ELR (cell line): Measurements from ENCODE around the gene SGO1.
A peak's percentile ranks its signal among the peaks of the same experiment; 100 is the strongest.
"Not testable (repeated sequence)": the region's sequence is repeated elsewhere in the genome, so short reads cannot be mapped to it uniquely, and the experiment has no call there.

ENCODE experiments used
- DNase-seq: peaks from one replicate; pipeline ENCODE4 v3.0.0-alpha.2; 2015; ENCODE audit warnings: low read depth

SGO1 gene

DNA sequence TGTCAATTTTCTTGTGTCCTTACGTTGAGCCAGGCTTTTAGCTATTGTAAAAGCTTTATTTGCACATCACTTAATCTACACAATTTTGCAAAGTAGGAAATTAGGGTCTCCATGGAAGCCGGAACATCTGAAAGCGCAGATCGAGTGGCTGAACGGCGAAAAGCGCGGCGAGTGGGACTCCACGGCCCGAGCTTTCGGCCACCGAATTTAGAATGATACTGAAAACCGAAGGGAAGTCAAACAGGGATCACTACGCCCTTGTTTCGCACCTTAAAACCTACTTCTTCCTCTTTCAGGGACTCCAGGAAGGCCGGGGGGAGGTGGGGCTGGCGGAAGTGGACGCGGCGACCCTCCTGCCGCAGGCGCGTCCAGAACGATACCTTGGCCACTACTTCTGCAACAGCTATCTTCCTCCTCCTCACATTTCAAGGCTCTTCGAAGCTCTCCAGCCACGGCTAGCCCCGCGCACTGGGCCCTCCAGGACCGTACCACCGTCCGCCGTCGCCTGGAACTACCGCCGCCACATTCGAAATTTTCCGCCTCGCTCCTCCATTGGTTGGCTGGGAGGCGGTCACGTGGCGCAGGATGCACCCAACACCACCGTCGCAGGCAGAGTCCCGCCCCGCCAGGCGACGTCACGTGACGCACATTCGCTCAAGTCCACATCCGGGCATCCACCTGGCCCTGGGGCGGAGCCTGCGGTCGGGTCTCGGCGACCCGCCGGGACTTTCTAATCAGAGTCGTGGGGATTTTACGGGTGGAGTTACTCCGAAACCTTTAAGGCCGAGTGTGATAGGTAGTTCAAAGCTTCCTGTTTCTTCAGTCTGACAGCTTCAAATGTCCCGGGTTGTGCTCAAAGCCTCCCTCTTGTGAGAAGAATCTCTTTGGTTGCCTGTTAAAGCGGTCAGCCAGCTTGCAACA lies at the start of gene SGO1:
Gene SGO1, minus strand, starts transcription at position 528 of the 921 bp plus-strand sequence. CDS start 2,179 bp downstream, outside the sequence.
- peak; percentile 96 for DNase-seq

DNA sequence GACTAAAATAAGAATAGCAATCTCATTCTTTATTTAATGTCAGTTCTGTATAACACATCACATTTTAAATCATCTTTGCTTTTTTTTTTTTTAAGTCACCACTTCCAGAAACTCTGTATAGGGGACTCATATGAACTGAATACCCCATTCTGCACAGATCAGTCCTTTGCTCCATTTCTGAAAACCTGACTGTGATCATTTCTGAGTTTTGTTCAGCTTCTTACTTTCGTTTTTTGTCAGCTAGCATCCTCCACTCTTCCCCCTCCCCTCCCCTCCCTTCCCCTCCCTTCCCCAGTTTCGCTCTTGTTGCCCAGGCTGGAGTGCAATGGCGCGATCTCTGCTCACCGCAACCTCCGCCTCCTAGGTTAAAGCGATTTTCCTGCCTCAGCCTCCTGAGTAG lies 49.8 kb upstream of the SGO1 start:
- no peak for DNase-seq

DNA sequence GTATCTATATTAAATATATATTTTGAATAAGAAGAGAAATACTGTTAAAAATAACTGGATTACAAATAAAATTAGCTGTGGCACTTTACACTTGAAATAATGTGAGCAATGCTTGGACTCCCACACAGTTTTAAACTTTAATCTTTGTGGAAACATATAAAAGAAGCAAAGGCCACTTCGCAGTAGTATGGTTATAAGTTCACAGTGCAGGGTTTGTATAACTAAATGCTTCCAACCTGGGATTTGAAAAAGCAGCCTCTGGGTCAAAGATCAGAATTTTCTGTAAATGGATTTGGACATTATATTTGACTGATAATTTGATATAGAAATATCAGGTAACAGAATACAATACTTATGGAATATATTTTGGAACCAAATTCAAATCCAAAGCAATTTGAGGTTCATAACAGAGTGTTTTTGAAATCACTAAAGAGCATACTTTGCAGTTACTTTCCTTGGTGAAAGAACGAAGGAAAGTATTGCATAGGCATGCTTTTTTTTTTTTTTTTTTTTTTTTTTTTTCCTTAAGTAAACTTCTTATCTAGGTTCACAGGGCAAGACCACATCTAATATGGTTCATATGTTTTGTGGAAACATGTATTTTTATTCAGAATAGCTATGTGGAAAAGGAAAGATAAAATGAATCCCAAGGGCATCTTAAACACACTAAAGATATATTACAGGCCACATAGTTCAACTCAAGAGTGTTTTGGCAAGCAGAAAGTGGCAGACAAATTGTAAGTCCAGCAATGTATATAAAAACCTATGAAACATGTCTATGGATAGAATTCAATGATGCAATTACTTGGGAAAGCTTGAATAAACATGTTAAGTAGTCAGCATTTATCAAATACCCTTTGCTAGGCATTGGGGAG lies 47.1 kb upstream of the SGO1 start:
- no peak for DNase-seq

DNA sequence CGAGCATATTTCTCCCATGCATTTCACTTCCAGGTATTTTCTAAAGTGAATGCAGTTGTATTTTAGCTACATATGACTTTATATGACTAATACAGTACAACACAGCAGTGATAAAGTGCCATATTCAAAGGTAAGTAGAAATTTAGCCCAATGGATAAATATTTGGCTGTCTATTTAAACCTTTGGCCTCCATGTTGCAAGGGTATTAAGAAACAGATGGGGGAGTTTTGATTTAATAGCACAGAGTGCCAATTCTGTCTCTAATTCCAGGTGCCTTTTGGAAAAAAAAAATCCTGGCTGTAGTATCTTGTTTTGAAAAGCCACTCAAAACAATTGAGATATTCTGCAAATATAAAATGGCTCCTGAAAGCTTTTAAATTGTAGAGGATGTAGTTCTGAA lies 44.9 kb upstream of the SGO1 start:
- no peak for DNase-seq

DNA sequence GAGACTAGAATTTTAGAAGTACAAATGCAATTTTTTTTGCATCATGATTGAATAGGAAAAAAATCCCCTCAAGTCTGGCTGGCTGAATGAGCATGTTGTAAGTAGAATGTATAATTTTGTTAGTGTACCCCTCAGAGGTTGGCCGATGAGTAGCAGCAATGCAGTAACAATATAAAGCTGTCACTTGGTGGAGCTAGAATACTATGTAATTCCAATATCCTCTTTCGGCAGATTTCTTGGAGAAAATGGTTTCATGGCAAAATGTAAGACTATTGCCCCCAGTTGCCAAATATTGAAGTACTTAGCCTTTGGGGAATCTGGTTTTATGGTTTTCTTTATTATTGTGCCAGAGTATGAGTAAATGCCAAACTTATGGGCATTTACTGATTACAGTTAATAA lies 39.8 kb upstream of the SGO1 start:
- DNase-seq: peak; percentile 48

DNA sequence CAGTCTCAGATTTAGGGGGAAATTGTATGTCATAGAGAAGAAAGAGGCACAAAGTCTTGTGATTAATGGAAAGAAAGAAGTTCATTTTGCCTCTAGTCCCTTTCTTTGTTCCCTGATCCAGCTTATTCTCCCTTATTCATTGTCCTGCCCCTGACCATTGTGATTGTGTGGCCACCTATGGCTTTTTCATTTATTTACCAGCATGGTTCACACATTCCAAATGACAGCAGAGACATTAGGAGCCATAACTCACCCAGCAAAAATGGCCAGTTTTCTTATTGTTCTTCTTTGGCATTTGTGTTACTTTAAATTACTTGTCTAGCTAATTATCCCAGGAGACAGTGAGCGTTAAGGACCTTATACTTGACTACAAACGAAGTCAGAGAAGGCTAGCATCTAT lies 36.3 kb upstream of the SGO1 start:
- DNase-seq: no peak

DNA sequence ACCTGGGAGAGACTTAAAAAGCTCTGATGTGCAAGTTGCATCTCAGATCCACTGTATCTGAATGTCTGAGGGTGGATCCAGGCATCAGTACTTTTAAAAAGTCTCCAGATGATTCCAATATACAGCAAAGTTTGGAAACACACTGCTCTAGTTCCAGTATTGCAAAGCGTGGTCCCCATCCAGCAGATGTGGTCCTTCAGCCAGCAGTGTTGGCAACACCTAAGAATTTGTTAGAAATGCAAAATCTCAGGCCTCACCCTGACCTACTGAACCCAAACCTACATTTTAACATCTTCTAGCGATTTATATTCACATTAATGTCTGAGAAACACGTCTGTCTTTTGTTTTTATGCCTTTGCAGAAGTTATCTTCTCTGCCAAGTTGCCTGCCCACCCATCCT lies 32.2 kb upstream of the SGO1 start:
- no peak for DNase-seq

DNA sequence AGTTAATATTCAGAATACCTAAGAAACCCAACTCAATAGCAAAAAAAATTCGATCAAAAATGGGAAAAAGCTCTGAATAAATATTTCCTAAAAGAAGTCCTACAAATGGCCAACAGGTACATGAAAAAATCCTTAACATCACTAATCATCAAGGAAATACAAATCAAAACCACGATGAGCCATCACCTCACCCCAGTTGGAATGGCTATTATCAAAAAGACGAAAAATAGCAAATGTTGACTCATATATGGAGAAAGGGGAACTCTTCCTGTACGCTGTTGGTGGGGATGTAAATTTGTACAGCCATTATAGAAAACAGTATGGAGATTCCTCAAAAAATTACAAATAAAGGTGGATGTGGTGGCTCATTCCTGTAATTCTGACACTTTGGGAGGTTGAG lies 29.6 kb upstream of the SGO1 start:
- DNase-seq: no peak

DNA sequence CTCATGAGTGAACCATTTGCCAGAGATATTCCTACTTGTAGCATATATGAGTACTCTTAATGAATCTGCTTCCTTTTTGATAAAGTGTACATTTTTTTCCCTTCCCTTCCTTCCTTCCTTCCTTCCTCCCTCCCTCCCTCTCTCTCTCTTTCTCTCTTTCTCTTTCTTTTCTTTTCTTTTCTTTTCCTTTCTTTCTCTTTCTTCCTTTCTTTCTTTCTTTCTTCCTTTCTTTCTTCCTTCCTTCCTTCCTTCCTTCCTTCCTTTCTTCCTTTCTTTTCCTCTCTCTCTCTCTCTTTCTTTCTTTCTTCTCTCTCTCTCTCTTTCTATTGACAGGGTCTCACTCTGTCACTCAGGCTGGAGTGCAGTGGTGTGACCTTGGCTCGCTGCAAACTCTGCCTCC lies 27.5 kb upstream of the SGO1 start:
- DNase-seq: not testable (repeated sequence)

DNA sequence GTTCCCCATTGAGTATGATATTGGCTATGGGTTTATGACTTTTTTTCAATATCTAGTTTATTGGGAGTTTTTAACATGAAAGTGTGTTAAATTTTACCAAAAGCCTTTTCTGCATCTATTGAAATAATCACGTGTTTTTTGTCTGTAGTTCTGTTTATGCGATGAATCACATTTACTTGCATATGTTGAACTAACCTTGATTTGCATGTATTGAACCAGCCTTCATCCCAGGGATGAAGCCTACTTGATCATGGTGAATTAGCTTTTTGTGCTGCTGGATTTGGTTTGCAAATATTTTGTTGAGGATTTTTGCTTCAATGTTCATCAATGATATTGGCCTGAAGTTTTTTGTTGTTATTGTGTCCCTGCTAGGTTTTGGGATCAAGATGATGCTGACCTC lies 21.9 kb upstream of the SGO1 start:
- not testable (repeated sequence) for DNase-seq

DNA sequence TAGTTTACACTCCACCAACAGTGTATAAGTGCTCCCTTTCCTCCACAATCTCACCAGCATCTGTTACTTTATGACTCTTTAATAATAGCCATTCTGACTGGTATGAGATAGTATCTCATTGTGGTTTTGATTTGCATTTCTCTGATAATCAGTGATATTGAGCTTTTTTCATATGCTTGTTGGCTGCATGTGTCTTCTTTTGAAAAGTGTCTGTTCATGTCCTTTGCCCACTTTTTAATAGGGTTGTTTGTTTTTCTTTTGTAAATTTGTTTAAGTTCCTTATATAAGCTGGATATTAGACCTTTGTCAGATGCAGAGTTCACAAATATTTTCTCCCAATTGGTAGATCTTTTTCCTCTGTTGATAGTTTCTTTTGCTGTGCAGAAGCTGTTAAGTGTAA lies 19.9 kb upstream of the SGO1 start:
- DNase-seq: not testable (repeated sequence)

DNA sequence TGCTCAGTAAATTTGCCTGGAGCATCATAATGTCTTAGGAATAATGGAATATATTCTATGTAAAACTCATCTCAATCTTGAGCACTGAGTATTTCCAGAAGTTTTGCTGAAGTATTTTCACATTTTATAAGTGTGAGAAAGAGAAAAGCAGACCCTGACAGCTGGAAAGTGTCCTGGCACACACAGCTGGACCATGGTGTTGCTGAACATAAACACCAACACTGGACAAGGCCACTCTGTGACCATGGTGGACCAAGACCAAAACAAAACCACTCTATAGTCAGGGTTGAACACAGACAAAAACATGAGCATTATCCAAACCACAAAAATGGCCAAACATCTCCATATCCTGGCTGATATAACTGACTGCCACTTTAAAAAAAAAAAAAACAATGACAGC lies 15.1 kb upstream of the SGO1 start:
- no peak for DNase-seq

DNA sequence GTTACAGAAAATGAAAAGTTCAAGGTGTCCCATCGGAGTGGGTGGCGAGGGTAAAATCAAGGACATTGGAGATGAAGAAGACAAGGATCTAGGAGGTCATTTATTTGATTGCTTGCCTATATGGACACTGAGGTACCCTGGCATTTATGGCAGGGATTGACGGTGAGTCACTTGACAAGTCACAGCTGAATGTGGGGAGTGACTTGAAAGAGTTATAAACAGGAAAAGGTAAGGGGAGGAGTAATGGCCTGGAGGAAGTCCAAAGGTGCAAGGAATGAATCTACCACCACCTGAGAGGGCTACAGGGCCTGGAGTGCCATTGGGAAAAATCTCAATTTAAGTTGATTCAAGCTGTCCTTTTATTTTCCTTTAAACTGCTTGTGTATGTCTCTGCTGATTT lies 11.8 kb upstream of the SGO1 start:
- peak; percentile 14 for DNase-seq

DNA sequence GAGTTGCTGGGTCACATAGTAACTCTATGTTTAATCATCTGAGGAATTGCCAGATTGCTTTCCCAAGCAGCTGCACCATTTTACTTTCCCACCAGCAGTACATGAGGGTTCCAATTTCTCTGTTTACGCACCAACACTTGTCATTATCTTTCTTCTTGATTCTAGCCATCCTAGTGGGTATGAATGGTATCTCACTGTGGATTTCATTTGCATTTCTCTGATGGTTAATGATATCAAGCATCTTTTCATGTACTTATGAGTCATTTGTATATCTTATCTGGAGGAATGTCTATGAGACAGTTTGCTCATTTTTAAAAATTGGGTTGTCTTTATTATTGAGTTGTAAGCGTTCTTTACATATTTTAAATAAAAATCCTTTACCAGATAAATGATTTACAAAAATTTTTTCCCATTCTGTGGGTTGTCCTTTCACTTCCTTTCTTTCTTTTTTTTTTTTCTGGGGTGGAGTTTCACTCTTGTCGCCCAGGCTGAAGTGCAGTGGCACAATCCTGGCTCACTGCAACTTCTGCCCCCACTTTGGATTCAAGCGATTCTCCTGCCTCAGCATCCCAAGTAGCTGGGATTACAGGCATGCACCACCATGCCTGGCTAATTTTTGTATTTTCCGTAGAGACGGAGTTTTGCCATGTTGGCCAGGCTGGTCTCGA lies 8.9 kb upstream of the SGO1 start:
- peak; percentile 30 for DNase-seq

DNA sequence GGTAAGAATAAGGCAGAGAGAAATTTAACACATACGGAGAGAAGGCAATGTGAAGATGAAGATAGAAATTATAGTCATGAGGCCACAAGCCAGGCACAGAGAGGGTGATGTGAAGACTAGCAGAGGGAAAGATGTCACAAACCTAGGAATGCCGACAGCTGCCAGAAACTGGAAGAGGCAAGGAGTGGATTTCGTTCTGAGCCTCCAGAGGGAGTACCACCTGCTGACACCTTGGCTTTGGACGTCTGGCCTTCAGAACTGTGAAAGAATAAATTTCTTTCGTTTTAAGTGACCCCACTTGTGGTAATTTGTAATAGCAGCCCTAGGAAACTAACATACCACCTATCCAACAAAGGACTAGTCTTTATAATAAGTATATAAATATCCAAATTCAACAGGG lies 5.0 kb upstream of the SGO1 start:
- no peak for DNase-seq

DNA sequence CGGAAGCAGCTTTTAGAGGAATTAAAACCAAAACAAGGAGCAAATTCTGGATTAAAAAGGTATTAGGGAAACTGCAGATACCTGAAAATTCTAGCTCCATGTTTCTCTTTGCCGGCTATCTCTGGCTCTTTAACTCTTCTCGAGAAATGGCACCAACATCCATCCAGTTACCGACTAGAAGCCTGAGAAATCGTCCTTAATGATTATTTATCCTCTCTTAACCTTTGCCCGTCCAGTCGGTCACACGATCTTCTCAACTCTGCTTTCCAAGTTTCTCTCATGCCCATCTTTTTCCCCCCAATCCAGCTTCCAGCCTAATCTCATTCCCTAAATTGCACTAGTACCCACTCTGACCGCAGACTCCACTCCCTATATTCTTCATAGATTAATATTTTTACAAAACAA lies 596 bp upstream of the SGO1 start:
- peak; percentile 28 for DNase-seq

DNA sequence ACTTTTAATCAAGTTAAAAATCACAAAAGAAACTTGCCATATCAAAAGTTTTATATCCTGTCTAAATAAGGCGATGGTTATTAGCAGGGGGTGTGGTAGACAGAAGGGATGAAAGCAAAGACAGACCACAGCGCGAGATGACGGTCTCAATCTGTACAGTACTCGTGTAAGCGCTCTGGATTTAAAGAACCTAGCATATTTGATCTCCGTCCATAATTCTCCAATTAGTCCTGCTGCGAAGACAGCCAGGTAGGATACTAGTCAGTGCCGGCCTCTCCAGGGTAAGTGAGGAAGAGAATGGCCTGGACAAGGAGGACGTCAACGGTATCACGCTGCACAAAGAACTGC lies 701 bp downstream of the SGO1 start:
- peak; percentile 43 for DNase-seq

DNA sequence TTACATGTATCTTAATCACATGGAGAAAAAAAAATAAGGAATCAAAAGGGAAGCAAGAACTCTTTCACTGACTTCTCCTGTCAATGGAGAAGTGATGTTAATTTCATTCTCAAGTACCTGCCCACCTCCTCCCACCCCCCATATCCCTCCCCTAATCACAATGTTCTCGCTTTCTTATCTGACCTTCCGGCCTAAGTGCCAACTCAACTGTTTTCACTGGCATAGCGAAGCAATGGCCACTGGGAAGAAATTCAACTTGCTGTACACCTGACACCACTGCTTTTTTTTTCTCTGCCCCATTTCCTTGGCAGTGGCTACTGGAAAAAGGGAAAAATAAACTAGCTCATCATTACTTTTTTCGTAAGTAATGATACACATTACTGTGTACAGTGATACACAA lies 3.8 kb downstream of the SGO1 start:
- no peak for DNase-seq

DNA sequence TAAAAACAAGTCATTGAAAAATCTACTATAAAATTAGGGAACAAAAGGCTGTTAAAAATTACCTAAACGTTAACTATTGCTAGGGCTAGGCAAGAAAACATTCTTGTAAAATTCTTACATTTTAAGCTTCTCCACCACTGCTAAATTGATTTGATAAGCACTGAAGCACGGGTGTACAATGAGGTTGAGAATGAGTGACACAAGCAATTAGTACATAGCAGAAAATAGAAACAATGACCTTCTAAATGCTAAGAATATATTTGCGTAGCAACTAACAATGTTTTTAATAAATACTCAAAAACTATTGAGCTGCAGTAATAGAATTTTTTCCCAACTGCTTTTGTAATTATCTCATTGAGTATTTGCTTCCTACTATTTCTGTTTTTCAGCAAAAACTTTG lies 4.7 kb downstream of the SGO1 start:
- no peak for DNase-seq

DNA sequence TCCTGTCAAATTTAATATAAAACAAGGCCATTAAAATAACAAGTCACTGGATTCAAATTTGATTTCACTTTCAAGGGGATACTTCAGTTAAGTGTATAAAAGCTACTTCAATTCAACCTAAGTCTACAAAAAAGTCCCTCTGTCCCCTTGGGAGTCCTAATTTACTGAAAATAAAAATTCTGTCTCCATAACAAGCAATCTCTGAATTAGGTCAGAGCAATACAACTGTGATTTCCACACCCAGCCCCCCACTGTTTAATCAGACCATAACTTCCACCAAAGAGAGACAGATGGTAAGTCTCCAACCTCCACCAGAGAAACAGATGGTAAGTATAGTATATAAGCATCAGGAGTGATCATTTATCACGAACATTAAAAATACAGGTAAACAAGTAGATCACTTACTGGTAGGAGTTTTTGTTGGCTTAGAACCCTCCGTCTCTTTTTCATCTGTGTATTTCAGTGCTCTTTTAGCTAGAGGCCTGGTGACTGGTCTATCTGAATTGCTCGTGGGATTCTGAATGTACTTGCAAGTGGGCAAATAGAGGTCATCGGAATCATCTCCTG lies 12.1 kb downstream of the SGO1 start:
- no peak for DNase-seq

DNA sequence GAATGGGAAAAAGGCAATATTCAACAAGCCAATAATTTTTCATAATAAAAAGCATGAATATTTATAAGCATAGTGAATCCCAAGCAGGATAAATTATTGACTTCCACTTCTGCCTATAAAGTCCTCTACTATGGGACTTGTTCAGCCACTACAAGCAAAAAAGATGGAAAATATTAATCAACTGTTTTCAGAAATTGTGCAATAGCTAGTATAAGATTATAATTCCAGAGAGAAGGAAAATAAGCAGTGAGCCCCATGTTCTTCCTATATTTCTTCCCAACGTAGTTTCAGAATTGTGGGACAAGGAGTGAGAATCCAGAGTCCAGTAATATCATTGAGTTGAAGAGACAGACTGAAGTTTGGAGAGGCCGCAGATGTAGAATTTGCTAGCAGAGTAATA lies 24.3 kb downstream of the SGO1 start:
- DNase-seq: no peak

DNA sequence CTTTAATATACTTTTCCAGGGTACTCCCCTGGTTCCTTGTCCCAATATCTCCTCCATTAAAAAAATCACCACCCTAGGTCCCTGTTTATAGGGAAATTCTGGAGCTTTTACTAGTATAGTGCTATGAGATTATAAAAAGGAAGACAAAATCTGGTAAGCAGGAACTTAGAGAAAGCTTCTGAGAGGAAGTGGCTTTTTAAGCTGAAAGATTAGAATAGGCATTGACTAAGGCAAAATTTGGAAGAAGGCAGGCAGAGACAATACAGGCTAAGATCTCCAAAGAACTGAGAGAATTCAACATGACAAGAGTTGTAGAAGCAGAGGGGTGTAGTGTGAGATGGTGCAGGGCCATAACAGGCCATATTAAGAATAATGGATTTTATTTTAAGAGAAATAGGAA lies 25.8 kb downstream of the SGO1 start:
- no peak for DNase-seq
